ENCODE results near the gene MAMLD1.
A peak's percentile ranks its signal among the peaks of the same experiment; 100 is the strongest.

MAMLD1 gene

GRCh38 chrX:150459196-150459595 lies 96.1 kb downstream of the MAMLD1 start:
- no peak for DNase-seq (ENCODE audit: low spot score)

DNA sequence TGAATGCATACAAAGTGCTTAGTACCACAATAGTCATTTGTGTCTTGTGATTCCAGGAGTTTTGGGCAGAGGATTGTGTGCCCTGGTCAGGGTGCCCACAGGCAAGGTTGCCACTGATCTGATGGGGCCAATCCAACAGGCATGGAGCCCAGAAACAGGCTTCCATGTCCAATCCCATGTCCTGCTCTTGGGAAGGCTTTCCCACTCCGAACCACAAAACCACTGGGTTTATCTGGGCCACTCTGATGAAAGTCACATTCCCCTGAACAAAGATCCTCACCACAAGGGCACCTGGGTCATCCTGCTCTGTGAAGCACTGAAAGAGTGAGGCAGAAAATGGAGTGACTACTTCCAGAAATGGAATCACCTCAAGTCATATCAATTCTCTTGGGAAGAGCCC lies 96.9 kb downstream of the MAMLD1 start:
- no peak for DNase-seq (ENCODE audit: low spot score)

DNA sequence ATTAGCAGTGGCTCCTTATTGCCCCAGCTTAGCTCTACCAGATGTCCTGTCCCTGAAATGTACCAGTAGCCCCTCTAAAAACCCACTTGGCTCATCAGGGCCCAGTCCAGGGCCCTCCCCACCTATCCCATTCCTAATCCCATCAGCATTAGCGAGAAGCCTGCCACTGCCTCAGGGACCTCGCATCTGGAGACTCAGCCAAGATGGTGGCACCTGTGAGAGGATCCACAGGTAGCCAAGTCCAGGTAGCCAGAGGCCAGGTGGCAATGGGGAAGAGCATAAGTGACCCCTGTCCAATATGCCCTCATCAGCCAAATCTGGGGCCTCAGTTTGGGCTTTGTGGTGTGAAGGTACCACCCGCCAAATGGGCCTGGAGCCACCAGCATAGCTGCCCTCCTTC lies 97.7 kb downstream of the MAMLD1 start:
- no peak for DNase-seq (ENCODE audit: low spot score)

DNA sequence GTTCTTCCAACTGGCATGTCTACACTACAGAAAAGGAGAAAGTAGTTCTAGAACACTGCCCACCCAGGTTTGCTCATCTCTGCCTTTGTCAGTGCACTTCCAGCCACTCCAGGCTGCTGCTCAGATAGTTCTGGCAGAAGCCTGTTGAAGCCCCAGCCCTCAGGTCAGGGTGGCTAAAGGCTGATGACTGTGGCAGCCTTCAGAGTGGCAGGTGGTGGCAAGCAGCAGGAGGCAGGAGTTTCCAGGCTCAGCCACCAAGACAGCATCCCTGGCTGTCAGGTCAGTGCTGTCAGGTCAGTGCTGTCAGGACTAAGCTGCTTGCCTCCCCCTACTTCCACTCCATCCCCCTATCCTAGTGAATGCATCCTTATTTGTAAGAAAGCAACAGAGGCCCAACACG lies 100.4 kb downstream of the MAMLD1 start:
- DNase-seq (ENCODE audit: low spot score): no peak

DNA sequence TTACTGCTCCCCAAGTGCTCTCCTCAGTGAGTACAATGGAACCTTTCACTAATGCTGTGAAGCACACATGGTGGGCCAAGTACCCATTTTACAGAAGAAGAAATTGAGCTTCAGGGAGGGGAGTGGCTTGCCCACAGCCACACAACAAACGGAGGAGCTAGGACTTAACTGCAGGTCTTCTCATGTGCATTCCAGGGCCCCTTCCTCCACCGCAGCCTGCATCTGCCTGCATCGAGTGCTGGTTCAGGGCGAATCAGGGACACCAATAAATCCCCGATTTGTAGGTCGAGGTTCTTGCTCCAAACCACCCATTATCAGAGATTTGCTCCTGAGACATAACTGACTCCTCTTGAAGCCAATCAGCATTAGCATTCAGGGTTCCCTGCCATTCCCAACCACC lies 100.9 kb downstream of the MAMLD1 start:
- DNase-seq (ENCODE audit: low spot score): no peak

- no peak for DNase-seq (ENCODE audit: low spot score)
Measured at GRCh38 chrX:150465326-150465725, 102.2 kb downstream of the MAMLD1 start.

DNA sequence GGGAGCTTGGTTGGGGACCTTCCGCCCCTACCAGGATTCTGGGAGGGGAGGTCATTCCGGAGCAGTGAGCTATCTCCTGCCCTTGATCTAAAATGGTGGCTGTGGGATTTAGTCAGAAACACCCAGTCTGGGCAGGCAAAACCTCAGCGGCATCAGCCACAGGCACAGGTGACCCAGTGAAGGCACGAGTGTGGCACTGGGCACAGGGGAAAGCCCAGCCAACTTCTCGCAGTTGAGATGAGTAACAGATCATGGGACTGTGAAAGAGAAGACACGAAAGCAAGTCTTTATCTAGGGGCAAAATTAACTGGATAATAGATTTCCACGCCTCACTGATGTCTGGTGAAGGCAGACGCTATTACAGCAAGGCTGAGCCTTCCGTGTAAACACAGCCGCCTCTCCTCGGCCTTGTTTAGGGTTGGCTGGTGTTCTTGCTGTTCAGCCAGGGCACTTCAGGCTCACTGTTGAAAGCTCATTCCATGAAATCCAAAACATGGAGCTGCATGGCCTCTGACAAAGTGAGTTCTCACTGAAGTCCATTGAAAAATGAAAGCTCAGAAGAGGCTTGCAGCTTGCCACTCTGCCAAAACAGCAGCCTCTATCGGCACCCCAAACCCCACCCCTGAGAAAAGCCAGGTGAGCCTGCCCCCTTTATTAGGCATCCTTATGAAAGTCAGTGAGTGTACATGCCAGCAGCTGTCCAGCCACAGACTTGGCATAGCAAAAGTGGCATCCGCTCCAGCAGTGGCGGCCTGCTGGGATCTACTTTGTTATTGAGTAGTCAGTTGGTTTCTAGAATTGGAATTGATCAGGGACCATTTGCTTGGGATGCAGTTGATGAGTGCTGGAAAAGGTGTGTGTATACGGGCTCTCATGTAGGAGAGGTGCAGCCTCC lies 103.0 kb downstream of the MAMLD1 start:
- DNase-seq (ENCODE audit: low spot score): no peak

DNA sequence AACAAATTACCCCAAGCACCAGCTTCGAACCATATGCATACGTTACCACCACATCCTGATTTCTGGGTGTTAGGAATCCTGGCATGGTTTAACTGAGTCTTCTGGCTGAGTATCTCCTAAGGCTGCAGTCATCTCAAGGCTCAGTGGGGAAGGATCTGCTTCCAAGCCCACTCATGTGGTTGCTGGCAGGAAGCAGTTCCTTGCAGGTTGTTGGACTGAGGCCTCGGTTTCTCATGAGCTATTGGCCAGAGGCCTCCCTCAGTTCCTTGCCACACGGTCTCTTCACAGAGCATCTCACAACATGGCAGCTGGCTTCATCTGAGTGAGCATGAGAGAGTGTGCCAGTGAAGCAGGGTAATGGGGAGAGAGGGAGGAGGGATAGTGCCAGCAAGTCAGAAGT lies 109.2 kb downstream of the MAMLD1 start:
- DNase-seq (ENCODE audit: low spot score): no peak

GRCh38 chrX:150473371-150473770 lies 110.3 kb downstream of the MAMLD1 start:
- DNase-seq (ENCODE audit: low spot score): no peak

GRCh38 chrX:150475461-150475860 lies 112.3 kb downstream of the MAMLD1 start:
- DNase-seq (ENCODE audit: low spot score): no peak

DNA sequence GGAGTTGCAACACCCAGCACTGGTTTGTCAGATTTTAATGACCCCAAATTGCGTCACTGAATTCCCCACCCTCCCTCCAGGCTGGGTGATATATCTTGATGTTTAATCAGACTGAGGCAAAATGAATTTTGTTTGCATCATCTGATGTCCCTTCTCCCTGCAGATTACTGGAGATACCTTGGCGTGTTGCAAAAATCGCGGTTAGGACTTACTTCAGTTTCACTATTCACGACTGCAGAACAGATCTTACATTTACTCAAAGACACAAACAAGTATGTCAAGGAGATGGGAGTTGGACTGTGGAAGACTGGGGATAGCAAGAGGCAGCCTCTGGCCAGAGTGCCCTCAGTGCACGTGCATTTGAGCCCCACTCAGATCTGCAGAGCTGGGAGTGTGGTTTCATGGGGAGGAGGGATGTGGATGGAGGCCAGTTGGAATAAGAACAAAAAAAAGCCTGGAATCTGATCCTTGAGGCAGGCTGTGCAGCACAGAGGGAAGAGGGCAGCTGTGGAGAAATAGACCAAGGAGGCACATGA lies 113.1 kb downstream of the MAMLD1 start:
- no peak for DNase-seq (ENCODE audit: low spot score)

DNA sequence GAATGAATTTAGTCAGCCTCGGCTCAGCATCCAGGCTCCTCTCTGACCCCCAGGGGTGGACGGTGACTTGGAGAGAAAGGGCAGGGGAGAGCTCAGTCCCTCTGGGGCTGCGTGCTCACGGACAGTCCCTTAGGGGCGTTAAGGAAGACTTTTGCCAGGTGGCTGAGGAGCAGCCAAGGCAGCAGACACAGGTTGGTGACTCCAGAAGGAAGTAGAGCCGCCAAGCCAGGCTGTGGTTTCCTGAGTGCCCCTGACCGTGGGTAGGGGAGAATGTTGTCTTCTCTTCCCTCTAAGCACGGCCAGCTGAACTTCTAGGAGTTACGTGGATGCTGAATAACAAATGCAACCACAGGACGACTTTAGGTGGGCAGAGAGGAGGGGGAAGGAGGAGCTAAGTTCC lies 114.3 kb downstream of the MAMLD1 start:
- no peak for DNase-seq (ENCODE audit: low spot score)

GRCh38 chrX:150478496-150479492 lies 115.7 kb downstream of the MAMLD1 start:
- no peak for DNase-seq (ENCODE audit: low spot score)

GRCh38 chrX:150482537-150483206 lies 119.6 kb downstream of the MAMLD1 start:
- DNase-seq (ENCODE audit: low spot score): peak; percentile 1

- no peak for DNase-seq (ENCODE audit: low spot score)
Measured at GRCh38 chrX:150483356-150483985, 120.4 kb downstream of the MAMLD1 start.

DNA sequence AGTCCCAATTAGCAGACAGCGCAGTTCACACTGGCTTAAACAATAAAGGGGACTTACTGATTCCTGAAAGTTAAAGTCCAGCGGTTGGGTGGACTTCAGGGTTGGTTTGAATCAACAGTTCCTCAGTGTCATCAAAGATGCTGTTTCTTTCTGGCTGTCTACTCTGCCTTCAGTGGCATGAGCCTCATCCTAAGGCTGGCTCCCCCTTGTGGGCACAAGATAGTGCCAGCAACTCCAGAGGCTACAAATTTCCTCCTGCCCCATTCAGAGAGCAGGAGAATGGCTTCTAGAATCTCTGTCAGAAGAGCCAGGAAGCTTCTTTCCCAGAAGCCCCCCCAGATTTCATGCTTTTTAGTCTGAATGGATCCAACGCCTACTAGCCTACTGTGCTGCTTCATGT lies 122.9 kb downstream of the MAMLD1 start:
- peak; percentile 17 for DNase-seq (ENCODE audit: low spot score)

- no peak for DNase-seq (ENCODE audit: low spot score)
Measured at GRCh38 chrX:150487369-150488094, 124.4 kb downstream of the MAMLD1 start.

DNA sequence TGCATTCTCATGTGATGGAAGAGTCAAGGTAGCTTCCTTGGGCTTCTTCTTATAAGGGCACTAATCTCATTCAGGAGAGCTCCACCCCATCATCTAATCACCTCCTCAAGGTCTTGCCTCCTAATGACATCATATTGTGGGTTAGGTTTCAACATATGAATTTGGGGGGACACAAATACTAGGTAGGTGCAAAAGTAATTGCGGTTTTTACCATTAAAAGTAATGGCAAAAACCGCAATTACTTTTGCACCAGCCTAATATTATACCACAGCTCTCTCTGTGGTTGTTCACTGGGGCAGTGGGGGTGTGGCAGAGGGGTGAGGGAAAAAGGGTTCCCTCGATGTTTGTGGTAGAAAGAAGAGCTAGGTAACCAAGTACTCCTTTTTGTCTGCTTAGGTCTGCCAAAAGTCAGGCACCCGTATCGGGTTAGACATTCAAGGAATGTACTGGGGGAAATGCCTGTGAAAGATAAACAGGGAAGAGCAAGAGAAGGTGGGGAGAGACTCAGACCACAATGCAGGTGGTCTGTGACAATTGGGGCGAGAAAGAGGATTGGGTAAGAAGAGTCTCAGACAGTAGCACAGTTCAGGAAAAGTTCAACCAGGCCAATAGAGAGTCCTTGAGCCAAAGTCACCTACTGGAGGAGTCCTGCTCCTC lies 126.4 kb downstream of the MAMLD1 start:
- no peak for DNase-seq (ENCODE audit: low spot score)

GRCh38 chrX:150495496-150495895 lies 132.4 kb downstream of the MAMLD1 start:
- DNase-seq (ENCODE audit: low spot score): no peak

DNA sequence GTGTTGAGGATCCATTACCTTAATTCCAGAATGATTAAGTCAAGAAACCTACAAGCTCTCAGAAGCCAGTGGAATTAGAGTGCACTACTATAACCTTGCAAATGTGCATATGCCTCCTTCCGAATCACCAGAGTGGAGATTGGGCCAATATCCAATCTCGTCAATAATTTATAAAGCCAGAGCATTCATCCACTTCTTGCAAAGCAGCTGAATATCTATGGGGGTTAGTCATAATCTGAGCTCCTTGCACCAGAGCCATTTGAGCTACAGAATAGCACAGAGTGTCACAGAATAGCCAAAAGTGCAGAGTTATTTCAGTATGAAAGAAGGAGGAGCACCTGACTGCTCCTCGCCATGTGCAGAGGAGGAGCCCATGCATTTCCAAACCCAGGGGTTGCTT lies 136.1 kb downstream of the MAMLD1 start:
- no peak for DNase-seq (ENCODE audit: low spot score)
